HepG2 (cell line): ENCODE measurements around the gene ADAD2. TPM values are rescaled to one million over a fixed set of nuclear protein-coding genes. Genes with fewer than 3 reads are reported as not detected.

Experiments used
- ATAC-seq: fragments of 200-7000 bp; cut with Tn5 transposase; 3 replicates; pipeline ENCODE4 v1.9.1; 2020; ENCODE audit warnings: mild to moderate bottlenecking, moderate library complexity
- BruUV-seq: library from RNA; stranded (reverse); fragments of 400-500 nt; replicated peaks from 2 replicates; lab custom pipeline; 2021; lab: Mats Ljungman, UMichigan
- CTCF ChIA-PET: fragments of 300-600 bp; formaldehyde crosslinking; extraction: SDS; loops from one replicate; lab custom pipeline; 2021; ENCODE audit warnings: low total read pairs, inconsistent platforms, low intra/inter-chr PET ratio; lab: Yijun Ruan, JAX
- POLR2A ChIA-PET: fragments of 350-600 bp; sonication (Branson Sonifier 250); formaldehyde crosslinking; loops from one replicate; lab custom pipeline; 2020; ENCODE audit warnings: antibody characterized with exemption, inconsistent platforms; lab: Yijun Ruan, JAX
- DNase-seq: peaks from one replicate; pipeline ENCODE4 v3.0.0-alpha.2; 2015; ENCODE audit warnings: low spot score
- FAIRE-seq: peaks from 3 replicates; lab custom pipeline; 2011; peaks lifted over from hg19 to GRCh38; lab: Jason Lieb, UNC
- H2AFZ ChIP-seq: one replicate; pipeline ENCODE4 v1.6.1; 2011; ENCODE audit warnings: low read length, inconsistent platforms
- H3K27ac ChIP-seq: fragments of 300-600 bp; 3 replicates; pipeline ENCODE4 v1.8.0; 2011; ENCODE audit warnings: mixed run types, mild to moderate bottlenecking, mixed read lengths, low read length, inconsistent platforms; ENCODE audit not compliant: insufficient read depth; ENCODE audit errors: extremely low read length
- H3K27me3 ChIP-seq, 2 experiments: fragments of 200-600 bp in 1 of 2; 2 replicates in 1 of 2; 3 replicates in 1 of 2; pipeline versions ENCODE4 v1.6.0 to v1.8.0; 2011; ENCODE audit warnings: low read length in 2 of 2, mild to moderate bottlenecking in 2 of 2, moderate library complexity in 2 of 2, inconsistent platforms in 1 of 2; ENCODE audit not compliant: insufficient read depth in 2 of 2, control insufficient read depth in 1 of 2
- H3K36me3 ChIP-seq, 2 experiments: fragments of 200-600 bp in 1 of 2; replicated peaks in 1 of 2; 2 replicates in 1 of 2; 3 replicates in 1 of 2; pipeline versions ENCODE4 v1.5.1 to v1.8.0; 2011; ENCODE audit warnings: low read length in 2 of 2, inconsistent platforms in 1 of 2; ENCODE audit not compliant: insufficient read depth in 2 of 2, control insufficient read depth in 1 of 2
- H3K4me1 ChIP-seq: 2 replicates; pipeline ENCODE4 v1.5.1; 2012; ENCODE audit warnings: low read length, inconsistent platforms; ENCODE audit not compliant: insufficient read depth
- H3K4me2 ChIP-seq: 2 replicates; pipeline ENCODE4 v1.6.0; 2011; ENCODE audit warnings: low read depth, low read length, inconsistent platforms
- H3K4me3 ChIP-seq, 3 experiments: fragments of 200-600 bp in 1 of 3; sonication (generic), shearing (Covaris generic) in 1 of 3; replicated peaks in 1 of 3; 2 replicates each; pipeline ENCODE4 v1.5.1; 2011 to 2016; ENCODE audit warnings: low read length in 3 of 3, inconsistent platforms in 2 of 3, low read depth in 2 of 3, mild to moderate bottlenecking in 2 of 3, control low read depth in 1 of 3, mixed read lengths in 1 of 3; ENCODE audit not compliant: insufficient read depth in 1 of 3
- H3K79me2 ChIP-seq: one replicate; pipeline ENCODE4 v1.6.1; 2011; ENCODE audit warnings: low read length, inconsistent platforms; ENCODE audit not compliant: insufficient read depth
- H3K9ac ChIP-seq: 2 replicates; pipeline ENCODE4 v1.6.0; 2011; ENCODE audit warnings: mild to moderate bottlenecking, low read depth, low read length, inconsistent platforms; ENCODE audit not compliant: insufficient read depth
- H3K9me3 ChIP-seq: 2 replicates; pipeline ENCODE4 v1.5.1; 2012; ENCODE audit warnings: mild to moderate bottlenecking, low read length
- H4K20me1 ChIP-seq: 2 replicates; pipeline ENCODE4 v1.6.0; 2011; ENCODE audit warnings: inconsistent platforms, mild to moderate bottlenecking, low read length, moderate library complexity; ENCODE audit not compliant: insufficient read depth
- CREB1 ChIP-seq, 2 experiments: fragments of 450-650 bp in 1 of 2; IDR thresholded peaks; 2 replicates each; pipeline ENCODE4 v1.6.1; 2016 to 2017; ENCODE audit warnings: control low read depth in 1 of 2, mild to moderate bottlenecking in 1 of 2, missing compliant biosample characterization in 1 of 2, missing genetic modification characterization in 1 of 2
- DMAP1 ChIP-seq: IDR thresholded peaks from 2 replicates; pipeline ENCODE4 v1.6.1; 2016
- MTA3 ChIP-seq: sonication (generic); formaldehyde crosslinking; IDR thresholded peaks from 2 replicates; pipeline ENCODE4 v1.4.0; 2020; ENCODE audit warnings: missing genetic modification reagents
- MTF1 ChIP-seq: sonication (generic); formaldehyde crosslinking; IDR thresholded peaks from 2 replicates; pipeline ENCODE4 v1.5.0; 2020; ENCODE audit warnings: missing genetic modification reagents
- MYNN ChIP-seq: sonication (generic); formaldehyde crosslinking; IDR thresholded peaks from 2 replicates; pipeline ENCODE4 v1.4.0; 2020; ENCODE audit warnings: mild to moderate bottlenecking, low read depth, missing genetic modification reagents
- NFRKB ChIP-seq: fragments of 450-650 bp; IDR thresholded peaks from 2 replicates; pipeline ENCODE4 v1.6.1; 2017
- POLR2AphosphoS2 ChIP-seq: IDR thresholded peaks from 2 replicates; pipeline ENCODE4 v1.6.1; 2011; ENCODE audit warnings: low read depth, low read length, improper control_type of control experiment
- SMYD3 ChIP-seq: sonication (generic); formaldehyde crosslinking; IDR thresholded peaks from 2 replicates; pipeline ENCODE4 v1.8.1; 2023; ENCODE audit warnings: mild to moderate bottlenecking, missing genetic modification reagents
- WIZ ChIP-seq: sonication (generic); formaldehyde crosslinking; IDR thresholded peaks from 2 replicates; pipeline ENCODE4 v1.5.1; 2020; ENCODE audit warnings: mild to moderate bottlenecking, missing genetic modification reagents
- ZFAT ChIP-seq: sonication (generic); formaldehyde crosslinking; conservative IDR thresholded peaks from 2 replicates; pipeline ENCODE4 v1.8.1; 2023; ENCODE audit warnings: missing genetic modification reagents, inconsistent platforms
- ZFP37 ChIP-seq: sonication (generic); formaldehyde crosslinking; IDR thresholded peaks from 2 replicates; pipeline ENCODE4 v1.4.0; 2020; ENCODE audit warnings: missing genetic modification reagents, borderline replicate concordance
- ZNF256 ChIP-seq: sonication (generic); formaldehyde crosslinking; conservative IDR thresholded peaks from 2 replicates; pipeline ENCODE4 v1.4.0; 2020; ENCODE audit warnings: missing genetic modification reagents
- ZNF562 ChIP-seq: sonication (generic); formaldehyde crosslinking; IDR thresholded peaks from 2 replicates; pipeline ENCODE4 v1.8.0; 2022; ENCODE audit warnings: missing genetic modification reagents, borderline replicate concordance
- ZNF614 ChIP-seq: IDR thresholded peaks from 2 replicates; pipeline ENCODE4 v1.6.1; 2018; ENCODE audit warnings: missing biosample characterization, missing genetic modification reagents, inconsistent platforms, borderline replicate concordance
- ZNF644 ChIP-seq: IDR thresholded peaks from 2 replicates; pipeline ENCODE4 v1.6.1; 2016; ENCODE audit warnings: low read depth
- ZNF772 ChIP-seq: sonication (generic); formaldehyde crosslinking; IDR thresholded peaks from 2 replicates; pipeline ENCODE4 v1.5.0; 2020; ENCODE audit warnings: mild to moderate bottlenecking, missing genetic modification reagents
- WGBS: methylation state at CpG from one replicate; pipeline ENCODE4 v1.1.6; 2017; ENCODE audit warnings: low lambda C conversion rate; 5-methylcytosine and 5-hydroxymethylcytosine counted together
- in situ Hi-C: cut with HindIII; loops from 2 replicates; pipeline ENCODE4 v1.10.0; 2017; ENCODE audit warnings: low pct_unique_long_range_greater_than_20kb; ENCODE audit not compliant: extremely low pct_ligation_motif_present
- intact Hi-C: fragments of 100-400 bp; cut with micrococcal nuclease; formaldehyde crosslinking; loops from one replicate; pipeline ENCODE4 v1.10.0; 2022; ENCODE audit not compliant: unreplicated experiment
- polyA plus RNA-seq, 8 experiments: library from polyadenylated mRNA; depleted of rRNA in 3 of 8; stranded (reverse) in 7 of 8; unstranded in 1 of 8; fragments of >200 nt; fragmentation: Illumina TruSeq in 4 of 8; extraction: Trizol in 4 of 8; gene quantifications; 2 replicates each; pipeline versions ENCODE4 v1.2.1 to v1.2.3, GENCODE V29; 2011 to 2016; ENCODE audit warnings: low read depth in 4 of 8, missing spikeins in 1 of 8, mixed read lengths in 1 of 8; ENCODE audit not compliant: insufficient read depth in 1 of 8
- total RNA-seq, 5 experiments: library from RNA; depleted of rRNA; stranded (reverse); fragments of >200 nt; fragmentation: Illumina TruSeq; extraction: Trizol; gene quantifications; 2 replicates each; pipeline ENCODE4 v1.2.3, GENCODE V29; 2016; ENCODE audit warnings: low read depth in 1 of 5
- TF ChIP-seq, protein P1 (sequence below): sonication (generic); formaldehyde crosslinking; IDR thresholded peaks from 2 replicates; pipeline ENCODE4 v1.4.0; 2020; ENCODE audit warnings: missing genetic modification reagents, borderline replicate concordance
- TF ChIP-seq, protein P2 (sequence below): sonication (generic); formaldehyde crosslinking; conservative IDR thresholded peaks from 2 replicates; pipeline ENCODE4 v1.4.0; 2020; ENCODE audit warnings: mild to moderate bottlenecking, missing genetic modification reagents, moderate library complexity

Gene ADAD2
- total and polyA plus RNA-seq, 2 of the 13 experiments (the other 11 are each of a cell fraction or from before 2014, with no cell fraction given), result not detected

DNA sequence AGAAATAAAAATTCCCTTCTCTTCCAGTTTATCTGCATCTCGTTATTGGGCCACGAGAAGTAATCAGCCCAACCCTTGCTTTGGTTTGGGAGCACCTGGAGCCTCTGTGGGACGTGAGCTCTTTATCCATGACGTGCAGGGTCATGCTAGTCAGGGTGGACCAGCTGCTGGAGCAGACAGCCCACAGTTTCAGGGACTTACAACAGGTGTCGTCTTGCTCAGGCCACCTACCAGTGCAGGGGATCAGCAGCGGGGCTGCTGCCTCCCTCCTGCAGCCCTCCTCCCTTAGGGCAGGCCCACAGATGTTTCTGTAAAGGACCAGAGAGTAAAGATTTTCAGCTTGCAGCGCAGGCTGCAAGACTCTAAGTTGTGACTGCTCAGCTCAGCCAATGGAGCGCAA lies 16.9 kb downstream of the ADAD2 start (continued):
- TF ChIP-seq, protein P1, sequence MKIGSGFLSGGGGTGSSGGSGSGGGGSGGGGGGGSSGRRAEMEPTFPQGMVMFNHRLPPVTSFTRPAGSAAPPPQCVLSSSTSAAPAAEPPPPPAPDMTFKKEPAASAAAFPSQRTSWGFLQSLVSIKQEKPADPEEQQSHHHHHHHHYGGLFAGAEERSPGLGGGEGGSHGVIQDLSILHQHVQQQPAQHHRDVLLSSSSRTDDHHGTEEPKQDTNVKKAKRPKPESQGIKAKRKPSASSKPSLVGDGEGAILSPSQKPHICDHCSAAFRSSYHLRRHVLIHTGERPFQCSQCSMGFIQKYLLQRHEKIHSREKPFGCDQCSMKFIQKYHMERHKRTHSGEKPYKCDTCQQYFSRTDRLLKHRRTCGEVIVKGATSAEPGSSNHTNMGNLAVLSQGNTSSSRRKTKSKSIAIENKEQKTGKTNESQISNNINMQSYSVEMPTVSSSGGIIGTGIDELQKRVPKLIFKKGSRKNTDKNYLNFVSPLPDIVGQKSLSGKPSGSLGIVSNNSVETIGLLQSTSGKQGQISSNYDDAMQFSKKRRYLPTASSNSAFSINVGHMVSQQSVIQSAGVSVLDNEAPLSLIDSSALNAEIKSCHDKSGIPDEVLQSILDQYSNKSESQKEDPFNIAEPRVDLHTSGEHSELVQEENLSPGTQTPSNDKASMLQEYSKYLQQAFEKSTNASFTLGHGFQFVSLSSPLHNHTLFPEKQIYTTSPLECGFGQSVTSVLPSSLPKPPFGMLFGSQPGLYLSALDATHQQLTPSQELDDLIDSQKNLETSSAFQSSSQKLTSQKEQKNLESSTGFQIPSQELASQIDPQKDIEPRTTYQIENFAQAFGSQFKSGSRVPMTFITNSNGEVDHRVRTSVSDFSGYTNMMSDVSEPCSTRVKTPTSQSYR (CRISPR knock-in tag), result no peak

DNA sequence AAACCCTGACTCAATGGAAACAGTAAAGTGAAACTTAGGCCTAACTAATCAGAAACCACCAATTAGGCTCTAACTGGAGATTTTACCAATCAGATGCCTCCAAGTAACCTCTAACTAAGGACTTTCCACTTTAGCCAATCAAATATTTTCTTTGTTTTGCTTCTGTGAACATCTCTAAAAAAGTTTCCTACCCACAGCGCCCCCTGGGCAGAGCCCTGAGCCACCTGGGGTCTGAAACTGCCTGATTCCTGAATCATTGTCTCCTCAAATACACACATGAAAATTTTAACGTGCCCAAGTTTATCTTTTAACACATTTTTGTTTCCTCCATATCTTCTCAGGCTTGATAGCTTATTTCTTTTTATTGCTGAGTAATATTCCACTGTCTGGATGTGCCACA lies 19.0 kb downstream of the ADAD2 start:
- Histone ChIP-seq H3K4me2 (no peak overlapping the region), H3K27me3 (peaks cover 17 to 45% of the 10 kb centered on the region in 2 experiments; a peak in 4 of 5 replicates), H3K79me2 (no peaks in the 10 kb centered on the region), H3K9ac (no peak overlapping the region), H4K20me1 (no peaks in the 10 kb centered on the region), H3K9me3 (no peaks in the 10 kb centered on the region), H3K27ac (no peak overlapping the region), H3K4me3 (no peak overlapping the region), H3K4me1 (no peaks in the 10 kb centered on the region), H3K36me3 (no peaks in the 10 kb centered on the region), H2AFZ (no peak overlapping the region)
- intact Hi-C loops (no loop called here), in situ Hi-C loops (no loop called here)
- no peak for FAIRE-seq
- POLR2A ChIA-PET, result no interaction called here
- ATAC-seq, result no peak
- CTCF ChIA-PET, result no interaction called here
- BruUV-seq, result no TSS peak
- no peak for DNase-seq
- 21% methylated on average over 2 of the region's 2 CpGs for WGBS
- TF ChIP-seq WIZ, result no peak
- no peak for TF ChIP-seq MTA3
- TF ChIP-seq SMYD3 (CRISPR knock-in tag), result no peak
- no peak for TF ChIP-seq ZFAT
- TF ChIP-seq DMAP1 (CRISPR knock-in tag), result no peak
- TF ChIP-seq MYNN (CRISPR knock-in tag), result no peak
- TF ChIP-seq POLR2AphosphoS2, result no peak
- no peak for TF ChIP-seq ZNF614
- no peak for TF ChIP-seq ZNF256 (CRISPR knock-in tag)
- TF ChIP-seq ZNF772, result no peak
- no peak for TF ChIP-seq ZFP37 (CRISPR knock-in tag)
- no peak for TF ChIP-seq CREB1 (IDR thresholded peaks at IDR 0.05)
- TF ChIP-seq CREB1 (CRISPR knock-in tag; IDR thresholded peaks at IDR 0.05), result no peak
- TF ChIP-seq, protein P2, sequence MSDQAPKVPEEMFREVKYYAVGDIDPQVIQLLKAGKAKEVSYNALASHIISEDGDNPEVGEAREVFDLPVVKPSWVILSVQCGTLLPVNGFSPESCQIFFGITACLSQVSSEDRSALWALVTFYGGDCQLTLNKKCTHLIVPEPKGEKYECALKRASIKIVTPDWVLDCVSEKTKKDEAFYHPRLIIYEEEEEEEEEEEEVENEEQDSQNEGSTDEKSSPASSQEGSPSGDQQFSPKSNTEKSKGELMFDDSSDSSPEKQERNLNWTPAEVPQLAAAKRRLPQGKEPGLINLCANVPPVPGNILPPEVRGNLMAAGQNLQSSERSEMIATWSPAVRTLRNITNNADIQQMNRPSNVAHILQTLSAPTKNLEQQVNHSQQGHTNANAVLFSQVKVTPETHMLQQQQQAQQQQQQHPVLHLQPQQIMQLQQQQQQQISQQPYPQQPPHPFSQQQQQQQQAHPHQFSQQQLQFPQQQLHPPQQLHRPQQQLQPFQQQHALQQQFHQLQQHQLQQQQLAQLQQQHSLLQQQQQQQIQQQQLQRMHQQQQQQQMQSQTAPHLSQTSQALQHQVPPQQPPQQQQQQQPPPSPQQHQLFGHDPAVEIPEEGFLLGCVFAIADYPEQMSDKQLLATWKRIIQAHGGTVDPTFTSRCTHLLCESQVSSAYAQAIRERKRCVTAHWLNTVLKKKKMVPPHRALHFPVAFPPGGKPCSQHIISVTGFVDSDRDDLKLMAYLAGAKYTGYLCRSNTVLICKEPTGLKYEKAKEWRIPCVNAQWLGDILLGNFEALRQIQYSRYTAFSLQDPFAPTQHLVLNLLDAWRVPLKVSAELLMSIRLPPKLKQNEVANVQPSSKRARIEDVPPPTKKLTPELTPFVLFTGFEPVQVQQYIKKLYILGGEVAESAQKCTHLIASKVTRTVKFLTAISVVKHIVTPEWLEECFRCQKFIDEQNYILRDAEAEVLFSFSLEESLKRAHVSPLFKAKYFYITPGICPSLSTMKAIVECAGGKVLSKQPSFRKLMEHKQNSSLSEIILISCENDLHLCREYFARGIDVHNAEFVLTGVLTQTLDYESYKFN (CRISPR knock-in tag), result no peak
- TF ChIP-seq MTF1 (CRISPR knock-in tag), result no peak
- TF ChIP-seq ZNF644 (CRISPR knock-in tag), result no peak
- TF ChIP-seq ZNF562, result no peak
- no peak for TF ChIP-seq NFRKB
